ENCODE results near the gene HCN1. TPM values are rescaled to one million over a fixed set of nuclear protein-coding genes. Genes with fewer than 3 reads are reported as not detected.
"Not testable (repeated sequence)": the region's sequence is repeated elsewhere in the genome, so short reads cannot be mapped to it uniquely, and the experiment has no call there.

The HCN1 gene
- total RNA-seq, 6 donors from 2014 or later, result 0.06 to 0.07 TPM; not detected in 4

DNA sequence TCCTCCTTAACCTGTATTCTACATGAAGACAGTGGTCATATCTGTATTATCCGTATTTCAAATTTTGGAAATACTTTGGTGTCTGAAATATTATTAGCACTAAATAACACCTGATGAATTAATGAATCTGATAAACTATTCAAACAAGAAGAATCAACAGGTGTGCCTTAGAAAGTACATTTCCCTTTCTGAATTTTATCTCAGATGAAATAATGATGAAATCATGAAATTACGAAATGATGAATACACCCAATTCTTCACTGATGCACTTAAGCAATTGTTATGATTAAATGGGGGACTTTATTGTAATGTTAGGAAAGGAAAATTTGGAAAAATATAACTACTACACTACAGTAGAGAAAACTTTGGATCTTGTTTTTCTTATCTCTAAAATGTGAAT, 313.6 kb downstream of the HCN1 start:
- no peak for DNase-seq
- H3K4me3 ChIP-seq, result no peak overlapping the region
- TF ChIP-seq EP300 (IDR thresholded peaks at IDR 0.05), result no peak
- no peak for TF ChIP-seq POLR2A (IDR thresholded peaks at IDR 0.05)
- TF ChIP-seq, protein P1, sequence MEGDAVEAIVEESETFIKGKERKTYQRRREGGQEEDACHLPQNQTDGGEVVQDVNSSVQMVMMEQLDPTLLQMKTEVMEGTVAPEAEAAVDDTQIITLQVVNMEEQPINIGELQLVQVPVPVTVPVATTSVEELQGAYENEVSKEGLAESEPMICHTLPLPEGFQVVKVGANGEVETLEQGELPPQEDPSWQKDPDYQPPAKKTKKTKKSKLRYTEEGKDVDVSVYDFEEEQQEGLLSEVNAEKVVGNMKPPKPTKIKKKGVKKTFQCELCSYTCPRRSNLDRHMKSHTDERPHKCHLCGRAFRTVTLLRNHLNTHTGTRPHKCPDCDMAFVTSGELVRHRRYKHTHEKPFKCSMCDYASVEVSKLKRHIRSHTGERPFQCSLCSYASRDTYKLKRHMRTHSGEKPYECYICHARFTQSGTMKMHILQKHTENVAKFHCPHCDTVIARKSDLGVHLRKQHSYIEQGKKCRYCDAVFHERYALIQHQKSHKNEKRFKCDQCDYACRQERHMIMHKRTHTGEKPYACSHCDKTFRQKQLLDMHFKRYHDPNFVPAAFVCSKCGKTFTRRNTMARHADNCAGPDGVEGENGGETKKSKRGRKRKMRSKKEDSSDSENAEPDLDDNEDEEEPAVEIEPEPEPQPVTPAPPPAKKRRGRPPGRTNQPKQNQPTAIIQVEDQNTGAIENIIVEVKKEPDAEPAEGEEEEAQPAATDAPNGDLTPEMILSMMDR (IDR thresholded peaks at IDR 0.05), result no peak
- TF ChIP-seq POLR2AphosphoS5 (IDR thresholded peaks at IDR 0.05), result no peak
- H3K9me3 ChIP-seq, result no peaks in the 10 kb centered on the region
- no peak for ATAC-seq (ENCODE audit: low FRiP score in 2 of 2)
- H3K27me3 ChIP-seq, result no peaks in the 10 kb centered on the region
- 66 to 87% methylated on average over 2 of the region's 2 CpGs for WGBS, 2 donors
- no peak overlapping the region for H3K27ac ChIP-seq
- H3K36me3 ChIP-seq, result no peaks in the 10 kb centered on the region
- H3K4me1 ChIP-seq, result no peaks in the 10 kb centered on the region

DNA sequence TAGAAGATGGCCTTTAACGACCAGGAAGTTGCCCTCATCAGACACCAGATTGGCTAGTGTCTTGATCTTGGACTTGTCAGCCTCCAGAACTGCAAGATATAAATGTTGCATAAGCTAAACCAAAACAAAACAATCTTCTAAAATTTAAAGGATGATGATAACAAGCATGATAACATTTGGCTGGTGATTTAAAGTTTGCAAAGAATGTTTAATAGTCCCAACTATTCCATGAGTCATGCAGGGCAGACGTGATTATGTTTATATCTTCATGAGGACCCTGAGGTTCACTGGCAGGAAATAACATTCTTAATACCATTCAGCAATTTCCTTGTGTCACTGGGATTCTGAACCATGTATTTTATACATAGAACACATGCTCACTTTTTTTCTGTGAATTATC, 319.8 kb downstream of the HCN1 start:
- Histone ChIP-seq H3K4me3 (no peak overlapping the region), H3K27ac (no peak overlapping the region), H3K9me3 (no peaks in the 10 kb centered on the region), H3K36me3 (no peaks in the 10 kb centered on the region), H3K27me3 (no peaks in the 10 kb centered on the region), H3K4me1 (no peaks in the 10 kb centered on the region)
- no peak for DNase-seq
- no peak for TF ChIP-seq EP300 (IDR thresholded peaks at IDR 0.05)
- TF ChIP-seq, protein P1 (IDR thresholded peaks at IDR 0.05), result no peak
- TF ChIP-seq POLR2A (IDR thresholded peaks at IDR 0.05), result no peak
- no peak for TF ChIP-seq POLR2AphosphoS5 (IDR thresholded peaks at IDR 0.05)
- no peak for ATAC-seq (ENCODE audit: low FRiP score in 2 of 2)
- WGBS, 2 donors, result 48 to 71% methylated on average over 2 of the region's 2 CpGs

DNA sequence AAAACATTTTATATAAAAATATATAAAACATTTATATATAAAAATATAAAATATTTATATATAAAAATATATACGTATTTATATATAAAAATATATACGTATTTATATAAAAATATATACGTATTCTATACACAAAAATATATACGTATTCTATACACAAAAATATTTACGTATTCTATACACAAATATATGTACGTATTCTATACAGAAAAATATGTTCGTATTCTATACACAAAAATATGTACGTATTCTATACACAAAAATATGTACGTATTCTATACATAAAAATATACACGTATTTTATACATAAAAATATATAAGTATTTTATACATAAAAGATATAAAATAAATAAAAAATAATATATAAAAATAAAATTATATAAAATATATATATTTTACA, 323.6 kb downstream of the HCN1 start:
- 89 to 94% methylated on average over 9 of the region's 10 CpGs for WGBS, 2 donors
- no peak for ATAC-seq (ENCODE audit: low FRiP score in 2 of 2)
- H3K9me3 ChIP-seq, result no peaks in the 10 kb centered on the region
- TF ChIP-seq POLR2AphosphoS5 (IDR thresholded peaks at IDR 0.05) (no peak), POLR2A (IDR thresholded peaks at IDR 0.05) (no peak), EP300 (IDR thresholded peaks at IDR 0.05) (no peak)
- TF ChIP-seq, protein P1 (IDR thresholded peaks at IDR 0.05), result no peak
- no peak overlapping the region for H3K4me3 ChIP-seq
- DNase-seq, result no peak
- no peaks in the 10 kb centered on the region for H3K4me1 ChIP-seq
- H3K36me3 ChIP-seq, result no peaks in the 10 kb centered on the region
- no peaks in the 10 kb centered on the region for H3K27me3 ChIP-seq
- H3K27ac ChIP-seq, result no peak overlapping the region

DNA sequence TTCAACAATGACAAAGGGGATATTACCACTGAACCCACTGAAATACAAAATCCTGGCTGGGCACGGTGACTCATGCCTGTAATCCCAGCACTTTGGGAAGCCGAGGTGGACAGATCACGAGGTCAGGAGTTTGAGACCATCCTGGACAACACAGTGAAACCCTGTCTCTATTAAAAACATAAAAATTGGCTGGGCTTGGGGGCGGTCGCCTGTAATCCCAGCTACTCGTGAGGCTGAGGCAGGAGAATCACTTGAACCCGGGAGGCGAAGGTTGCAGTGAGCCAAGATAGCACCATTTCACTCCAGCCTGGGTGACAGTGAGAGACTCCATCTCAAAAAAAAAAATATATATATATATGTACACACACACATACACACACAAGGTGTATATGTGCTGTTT, 324.8 kb downstream of the HCN1 start:
- 92 to 96% methylated on average over 8 of the region's 8 CpGs for WGBS, 2 donors
- H3K27me3 ChIP-seq; H3K9me3 ChIP-seq; ATAC-seq (ENCODE audit: low FRiP score in 2 of 2); DNase-seq; H3K36me3 ChIP-seq; H3K4me3 ChIP-seq; H3K27ac ChIP-seq; H3K4me1 ChIP-seq: not testable (repeated sequence)

DNA sequence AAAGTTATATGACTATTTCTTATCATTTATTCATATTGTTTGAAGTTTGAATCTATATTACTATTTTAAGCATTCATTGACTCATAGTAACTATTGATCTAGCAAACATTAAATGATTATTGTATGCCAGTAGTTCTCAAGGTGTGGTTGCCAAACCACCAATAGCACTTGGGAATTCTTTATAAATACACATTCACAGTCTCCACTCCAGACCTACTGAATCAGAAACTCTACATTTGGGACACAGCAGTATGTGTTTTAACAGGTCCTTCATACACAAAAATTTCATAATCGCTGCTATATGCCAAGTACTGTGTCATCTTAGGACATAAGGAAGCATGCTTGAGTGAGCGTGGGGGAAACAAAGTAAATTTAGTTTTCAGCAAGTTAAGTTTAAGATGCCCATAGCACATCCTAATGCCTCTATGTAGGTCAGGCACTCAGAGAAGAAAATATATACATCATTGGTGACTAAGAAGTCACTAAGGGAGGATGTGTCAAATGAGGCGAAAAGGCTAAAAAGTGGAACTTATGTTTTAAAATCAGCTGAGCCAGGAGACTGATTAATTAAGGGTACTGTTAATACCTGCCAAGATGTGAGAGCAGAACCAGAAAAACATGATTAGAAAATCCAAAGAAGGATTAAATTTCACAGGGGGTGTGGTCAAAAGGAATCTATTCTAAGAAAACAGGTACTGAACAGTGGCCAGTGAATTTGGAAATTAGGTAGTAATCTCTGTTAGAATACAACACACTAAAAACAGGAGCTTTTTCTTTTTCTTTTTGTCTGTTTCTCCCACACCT, 340.8 kb downstream of the HCN1 start:
- WGBS, 2 donors, result 81 to 87% methylated on average over 3 of the region's 3 CpGs

More for the DNA sequence above, 340.8 kb downstream of the HCN1 start:
- no peak overlapping the region for H3K27ac ChIP-seq
- no peaks in the 10 kb centered on the region for H3K9me3 ChIP-seq
- TF ChIP-seq EP300 (IDR thresholded peaks at IDR 0.05), result no peak
- TF ChIP-seq, protein P1 (IDR thresholded peaks at IDR 0.05), result no peak
- TF ChIP-seq POLR2A (IDR thresholded peaks at IDR 0.05), result no peak
- TF ChIP-seq POLR2AphosphoS5 (IDR thresholded peaks at IDR 0.05), result no peak
- H3K4me1 ChIP-seq, result no peaks in the 10 kb centered on the region
- H3K36me3 ChIP-seq, result no peaks in the 10 kb centered on the region
- no peaks in the 10 kb centered on the region for H3K27me3 ChIP-seq
- no peak for DNase-seq
- ATAC-seq (ENCODE audit: low FRiP score in 2 of 2), result no peak
- H3K4me3 ChIP-seq, result no peak overlapping the region
